ENCODE data around the gene RCAN2.

- no peak for TF ChIP-seq EZH2 (IDR thresholded peaks at IDR 0.05; ENCODE audit: borderline replicate concordance, insufficient read depth, low read depth, low read length, poor library complexity, severe bottlenecking)
- no peak for TF ChIP-seq CTCF (IDR thresholded peaks at IDR 0.05)
Measured at GRCh38 chr6:46207174-46207573, 284.1 kb downstream of the RCAN2 start.

Measured in B cell (primary cell).